GM18909 (cell line): ENCODE data around the gene CASR.

Experiments used
- ATAC-seq: cut with Tn5 transposase; IDR thresholded peaks from one replicate; pipeline ENCODE4 v1.9.1; 2021; ENCODE audit warnings: mild to moderate bottlenecking; ENCODE audit not compliant: unreplicated experiment, poor library complexity

Gene CASR

DNA sequence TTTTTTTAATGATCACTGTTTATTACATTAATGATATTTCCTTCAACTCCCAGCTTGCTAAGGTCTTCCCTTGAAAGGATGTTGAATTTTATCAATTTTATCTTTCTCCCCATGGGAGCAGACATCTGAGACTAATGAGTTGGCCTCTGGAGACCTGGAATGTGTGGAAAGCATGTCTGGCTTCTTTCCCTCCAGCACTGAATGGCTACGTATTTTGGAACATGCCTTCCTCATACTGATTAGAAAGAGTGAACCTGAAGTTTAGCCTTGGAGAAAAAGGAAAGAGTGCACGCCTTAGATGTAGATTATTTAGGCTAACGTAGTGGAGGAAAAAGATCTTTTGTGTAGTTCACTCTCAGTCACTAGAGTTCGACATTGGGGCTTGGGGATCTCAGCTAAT is 25.1 kb downstream of the CASR start:
- no peak for ATAC-seq

DNA sequence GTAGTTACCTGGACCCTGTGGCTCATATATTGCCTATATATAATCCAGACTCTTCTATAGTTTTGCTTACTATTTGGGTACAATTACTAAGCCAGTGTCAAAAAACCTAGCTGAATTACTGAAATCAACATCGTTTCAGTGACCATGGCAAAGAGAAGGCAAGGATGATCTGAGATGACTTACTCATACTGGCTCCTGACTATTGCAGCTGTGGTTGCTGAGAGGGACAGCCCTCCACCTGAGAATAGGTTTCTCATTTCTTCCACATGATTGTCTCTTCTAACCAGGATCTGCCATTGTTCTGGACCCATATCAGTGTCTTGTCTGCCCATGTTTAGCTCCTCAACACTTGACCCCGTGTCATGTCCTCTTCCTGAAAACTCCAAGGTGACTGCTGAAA is 30.2 kb downstream of the CASR start:
- ATAC-seq = no peak

DNA sequence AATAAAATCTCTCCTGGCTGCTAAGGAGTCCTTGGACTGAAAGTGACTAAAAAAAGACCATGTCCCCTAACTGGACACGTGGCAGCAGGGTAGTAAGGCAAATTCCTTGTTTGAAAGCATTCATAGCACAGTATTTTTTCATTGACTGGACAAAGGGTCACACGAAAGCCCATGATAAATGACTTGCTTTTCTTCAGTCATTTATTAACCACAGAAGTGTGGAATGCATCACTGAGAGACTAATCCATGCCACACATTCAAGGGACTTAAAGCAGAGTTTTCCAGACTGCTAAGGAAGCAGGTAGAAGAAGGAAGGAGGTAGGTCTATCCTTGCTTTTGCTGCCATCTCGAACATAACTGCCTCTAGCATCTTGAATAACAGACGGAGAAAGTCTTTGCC is 31.2 kb downstream of the CASR start:
- ATAC-seq = no peak

DNA sequence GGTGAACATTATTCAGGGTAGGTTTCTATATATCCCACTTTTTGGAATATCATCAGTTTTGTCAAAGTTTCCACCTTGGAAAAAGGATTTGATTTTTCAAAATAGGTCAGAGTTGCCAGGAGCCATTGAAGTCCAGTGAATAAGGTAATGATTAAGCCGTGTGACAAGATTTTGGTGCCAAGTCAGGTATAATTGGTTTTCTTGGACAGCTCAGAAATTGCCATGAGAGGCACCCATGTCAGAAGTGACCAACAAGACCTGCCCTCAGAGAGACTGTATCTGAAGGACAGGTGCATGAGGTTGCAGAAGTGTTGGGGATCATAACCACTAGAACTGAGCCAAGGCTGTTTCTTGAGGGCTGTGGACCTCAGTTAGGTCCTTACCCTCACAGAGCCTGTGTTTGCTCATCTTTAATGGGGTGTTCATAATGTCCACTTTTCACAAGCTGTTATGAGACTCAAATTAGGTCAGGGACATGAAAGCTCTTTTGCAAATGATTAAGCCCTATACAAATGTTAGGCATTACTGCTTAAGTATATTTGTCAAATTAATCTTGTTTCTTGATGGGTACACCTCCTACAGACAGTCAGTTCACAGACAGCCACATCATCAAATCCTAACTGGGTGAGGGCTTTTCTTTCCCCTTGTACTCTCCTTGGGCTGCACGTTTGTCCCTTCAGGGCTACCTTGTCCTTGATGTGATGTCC is 32.3 kb downstream of the CASR start:
- no peak for ATAC-seq

DNA sequence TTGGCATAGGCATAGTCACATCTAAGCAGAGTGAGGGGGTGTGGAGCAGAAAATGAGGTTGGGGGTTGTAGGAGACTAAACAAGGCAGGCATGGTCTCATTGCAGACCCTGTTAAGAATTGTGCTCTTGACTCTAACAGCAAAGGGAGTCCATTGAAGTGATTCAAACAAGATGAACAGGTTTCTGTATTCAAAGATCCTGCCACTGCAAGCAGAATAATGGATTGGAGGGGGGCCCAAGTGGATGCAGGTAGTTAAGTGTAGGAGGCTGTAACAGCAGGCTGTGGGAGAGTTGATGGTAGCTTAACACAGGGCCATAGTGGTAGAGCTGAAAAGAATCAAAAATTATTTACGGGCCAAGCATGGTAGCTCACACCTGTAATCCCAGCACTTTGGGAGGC is 34.4 kb downstream of the CASR start:
- ATAC-seq = no peak

DNA sequence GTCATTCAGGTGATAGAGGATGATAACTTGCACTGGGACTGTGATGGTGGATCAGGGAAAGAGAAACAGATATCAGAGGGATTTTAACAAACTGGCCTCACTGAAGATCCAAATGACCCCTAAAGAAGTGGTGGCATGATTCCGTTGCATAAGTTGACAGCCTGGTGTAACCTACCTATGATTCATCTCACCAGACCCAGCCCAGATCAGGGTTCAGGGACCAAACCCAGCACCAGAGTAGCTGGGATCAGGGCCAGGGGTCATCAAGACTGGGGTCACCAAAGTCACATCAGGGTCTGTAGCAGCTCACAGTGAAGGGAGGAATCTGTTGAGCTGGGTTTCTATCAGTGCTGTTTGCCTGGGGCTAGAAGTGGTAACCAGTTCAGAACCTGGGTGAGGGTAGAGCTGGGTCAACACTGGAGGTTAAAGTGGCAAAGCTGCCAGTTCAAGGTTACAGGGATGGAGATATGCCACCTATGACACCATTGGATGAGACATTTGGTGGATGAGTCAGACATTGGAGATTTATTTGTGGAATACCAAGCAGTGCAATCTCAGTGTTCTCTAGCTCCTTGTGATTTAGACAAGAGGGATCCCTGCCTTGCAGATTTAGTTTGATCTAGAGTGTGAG is 35.9 kb downstream of the CASR start:
- ATAC-seq = no peak

DNA sequence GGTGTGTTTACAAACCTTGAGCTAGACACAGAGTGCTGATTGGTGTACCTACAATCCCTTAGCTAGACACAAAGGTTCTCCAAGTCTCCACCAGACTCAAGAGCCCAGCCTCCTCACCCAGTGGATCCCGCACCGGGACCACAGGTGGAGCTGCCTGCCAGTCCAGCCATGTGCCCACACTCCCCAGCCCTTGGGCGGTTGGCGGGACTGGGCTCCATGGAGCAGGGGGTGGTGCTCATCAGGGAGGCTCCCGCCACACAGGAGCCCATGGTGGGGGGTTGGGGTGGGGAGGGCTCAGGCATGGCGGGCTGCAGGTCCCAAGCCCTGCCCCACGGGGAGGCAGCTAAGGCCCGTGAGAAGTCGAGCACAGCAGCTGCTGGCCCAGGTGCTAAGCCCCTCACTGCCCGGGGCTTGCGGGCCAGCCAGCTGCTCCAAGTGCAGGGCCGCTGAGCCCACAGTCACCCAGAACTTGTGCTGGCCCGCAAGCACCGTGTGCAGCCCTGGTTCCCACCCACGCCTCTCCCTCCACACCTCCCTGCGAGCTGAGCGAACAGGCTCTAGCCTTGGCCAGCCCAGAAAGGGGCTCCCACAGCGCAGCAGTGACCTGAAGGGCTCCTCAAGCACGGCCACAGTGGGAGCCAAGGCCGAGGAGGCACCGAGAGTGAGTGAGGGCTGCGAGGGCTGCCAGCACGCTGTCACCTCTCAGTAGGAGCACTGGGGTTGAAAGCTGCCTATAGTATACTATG is 43.7 kb downstream of the CASR start:
- ATAC-seq = no peak

DNA sequence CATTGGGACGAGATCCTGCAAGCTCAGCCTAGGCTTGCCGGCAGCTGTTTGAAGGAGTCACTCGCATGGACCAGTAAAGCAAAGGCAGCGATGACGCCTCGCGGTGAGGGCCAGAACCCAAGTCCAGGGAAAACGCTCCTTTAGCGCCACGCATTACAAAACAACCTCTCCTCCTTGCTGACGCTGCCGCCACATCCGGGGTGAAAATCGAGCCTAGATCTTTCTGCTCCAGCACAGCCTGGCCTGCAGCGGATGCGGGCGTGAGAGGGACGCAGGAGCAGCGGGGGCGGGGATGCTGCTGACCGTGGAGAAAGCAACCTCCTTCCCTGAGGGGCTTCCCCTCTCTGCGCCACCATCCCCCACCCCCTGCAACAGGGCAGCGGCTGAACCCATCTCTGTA is 46.7 kb downstream of the CASR start:
- no peak for ATAC-seq

DNA sequence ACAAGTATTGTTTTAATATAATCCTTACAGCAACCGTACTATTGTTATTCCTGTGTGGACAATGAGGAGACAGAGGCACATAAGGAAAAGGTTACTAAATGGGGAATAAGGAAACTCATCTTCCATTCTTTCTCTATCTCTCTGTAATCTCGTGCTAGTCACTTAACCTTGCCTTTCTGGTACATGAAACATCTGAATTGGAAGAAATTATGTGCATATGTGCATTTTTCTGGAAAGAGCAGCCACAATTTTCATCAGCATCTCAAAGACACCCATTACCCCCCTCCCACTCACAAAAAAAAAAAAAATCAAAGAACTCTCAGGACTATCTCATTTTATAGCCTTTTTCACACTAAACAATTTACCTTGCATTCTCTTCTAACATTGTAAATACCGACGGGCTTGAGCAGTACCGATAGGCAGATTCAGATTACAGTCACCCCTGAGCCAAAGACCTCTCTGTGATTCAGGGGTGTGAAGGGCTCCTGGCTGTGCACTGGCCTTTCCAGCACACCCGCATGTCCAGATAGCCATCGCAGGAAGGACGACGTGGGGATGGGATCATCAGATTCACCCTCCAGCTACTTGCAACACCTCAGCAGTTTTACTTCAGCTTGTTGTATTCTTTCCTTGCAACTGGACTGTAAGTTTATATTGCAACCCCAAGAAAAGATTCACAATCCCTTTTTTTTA is 48.1 kb downstream of the CASR start:
- no peak for ATAC-seq

DNA sequence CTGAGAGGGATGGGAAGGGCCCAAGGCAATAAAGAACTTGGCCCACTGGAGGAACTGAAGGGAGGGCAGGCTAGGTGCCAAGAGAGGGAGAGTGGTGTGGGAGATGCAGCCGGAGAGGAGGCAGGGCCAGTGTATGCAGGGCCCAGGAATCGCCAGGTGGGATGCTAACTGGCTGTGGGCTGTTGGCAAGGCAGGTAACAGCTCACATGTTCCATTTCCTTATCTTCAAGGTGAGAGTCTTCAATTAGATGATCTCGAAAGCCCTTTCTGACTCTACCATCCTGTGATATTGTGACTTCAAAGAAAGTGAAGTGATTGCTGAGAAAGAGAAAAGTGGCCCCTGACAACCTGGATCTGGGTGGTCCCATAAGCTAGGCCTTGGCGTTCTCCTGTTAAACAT is 49.0 kb downstream of the CASR start:
- ATAC-seq = no peak

DNA sequence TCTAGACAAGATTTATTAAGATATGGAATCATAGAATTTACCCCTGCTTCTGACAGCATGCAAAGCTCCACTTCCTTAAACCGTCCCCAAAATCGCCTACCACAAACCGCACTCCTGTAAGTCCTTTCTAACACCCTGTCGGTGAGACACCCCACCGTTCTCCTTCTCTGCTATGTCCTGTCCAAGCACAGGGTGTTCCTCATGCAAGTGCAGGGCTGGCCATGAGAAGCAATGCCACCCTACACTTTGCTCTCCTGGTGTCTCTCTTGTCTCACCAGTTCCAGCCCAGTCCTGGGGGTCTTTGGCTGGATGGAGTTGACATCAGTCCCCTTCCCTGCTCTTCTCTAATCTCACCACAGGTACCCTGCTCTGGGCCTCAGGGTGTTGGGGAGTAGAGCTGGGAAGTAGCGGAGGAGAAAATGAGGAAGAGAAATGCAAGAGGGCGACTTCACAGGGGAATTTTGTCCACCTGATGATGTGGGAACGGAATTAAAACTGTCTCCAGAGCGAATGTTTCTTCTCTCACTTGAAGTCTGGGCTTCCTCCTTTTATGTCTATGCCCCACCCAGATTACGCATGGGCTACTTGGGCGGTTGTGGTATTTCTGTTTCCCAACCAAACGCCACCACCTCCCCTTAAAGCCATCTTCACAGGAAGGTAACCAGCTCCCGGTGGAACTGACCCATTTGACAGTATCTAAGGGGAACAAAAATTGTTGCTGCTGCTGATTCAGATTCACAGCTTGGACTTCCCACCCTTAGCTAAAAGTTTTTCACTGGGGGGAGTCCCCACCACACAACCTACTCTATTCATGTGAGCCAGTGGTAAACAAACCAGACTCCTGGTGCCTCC is 49.9 kb downstream of the CASR start:
- ATAC-seq = peak; percentile 81

DNA sequence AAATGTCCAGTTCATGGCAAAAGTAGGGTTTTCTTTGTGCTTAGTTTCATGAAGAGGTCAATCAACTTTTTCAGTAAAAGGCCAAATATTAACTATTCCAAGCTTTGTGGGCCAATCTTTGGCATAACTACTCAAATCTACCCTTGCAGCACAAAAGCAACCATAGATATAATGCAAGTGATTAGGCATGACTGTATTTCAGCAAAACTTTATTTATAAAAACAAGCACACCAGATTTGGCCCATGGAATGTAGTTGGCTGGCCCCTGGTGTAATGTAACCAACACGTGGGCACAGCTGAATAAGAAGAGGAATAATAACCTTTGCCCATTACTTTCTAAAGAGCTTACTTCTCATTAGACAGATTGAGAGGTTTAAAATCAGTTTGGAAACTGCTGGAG is 50.6 kb downstream of the CASR start:
- ATAC-seq = no peak

DNA sequence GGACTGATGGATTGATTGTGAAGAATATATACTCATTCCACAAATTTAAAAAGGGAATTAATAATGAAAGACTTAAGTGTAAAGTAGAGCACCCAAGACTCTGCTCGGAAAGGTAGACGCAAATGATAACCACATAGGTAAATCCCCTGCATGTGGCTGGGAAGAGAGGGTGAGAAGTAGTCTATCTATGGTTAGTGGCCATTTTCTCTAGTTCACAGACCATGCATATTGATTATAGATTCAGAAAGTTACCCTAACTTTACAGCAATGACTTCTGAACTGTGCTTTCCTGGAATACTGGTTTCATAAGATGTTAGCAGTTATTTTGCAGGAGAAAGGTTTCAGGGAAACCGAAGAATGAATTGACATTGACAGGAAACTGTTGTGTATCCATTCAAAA is 51.7 kb downstream of the CASR start:
- ATAC-seq = peak; percentile 45

DNA sequence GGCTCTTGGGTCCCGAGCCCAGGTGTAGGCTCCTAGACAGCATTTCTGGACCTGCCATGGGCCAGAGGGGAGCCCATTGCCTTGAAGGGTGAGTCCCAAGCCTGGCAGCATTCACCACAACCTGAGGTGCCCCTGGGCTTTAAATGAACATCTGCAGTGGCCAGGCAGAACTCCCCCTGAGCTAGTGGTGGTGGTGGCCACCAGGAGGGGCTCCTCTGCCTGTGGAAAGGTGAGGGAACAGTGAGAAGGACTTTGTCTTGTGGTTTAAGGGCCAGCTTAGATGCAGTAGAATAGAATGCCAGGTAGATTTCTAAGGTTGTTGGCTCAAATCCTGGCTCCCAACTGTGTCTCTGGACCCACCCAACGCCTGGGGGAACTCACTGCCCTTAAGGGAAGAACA is 55.6 kb downstream of the CASR start:
- ATAC-seq = no peak

DNA sequence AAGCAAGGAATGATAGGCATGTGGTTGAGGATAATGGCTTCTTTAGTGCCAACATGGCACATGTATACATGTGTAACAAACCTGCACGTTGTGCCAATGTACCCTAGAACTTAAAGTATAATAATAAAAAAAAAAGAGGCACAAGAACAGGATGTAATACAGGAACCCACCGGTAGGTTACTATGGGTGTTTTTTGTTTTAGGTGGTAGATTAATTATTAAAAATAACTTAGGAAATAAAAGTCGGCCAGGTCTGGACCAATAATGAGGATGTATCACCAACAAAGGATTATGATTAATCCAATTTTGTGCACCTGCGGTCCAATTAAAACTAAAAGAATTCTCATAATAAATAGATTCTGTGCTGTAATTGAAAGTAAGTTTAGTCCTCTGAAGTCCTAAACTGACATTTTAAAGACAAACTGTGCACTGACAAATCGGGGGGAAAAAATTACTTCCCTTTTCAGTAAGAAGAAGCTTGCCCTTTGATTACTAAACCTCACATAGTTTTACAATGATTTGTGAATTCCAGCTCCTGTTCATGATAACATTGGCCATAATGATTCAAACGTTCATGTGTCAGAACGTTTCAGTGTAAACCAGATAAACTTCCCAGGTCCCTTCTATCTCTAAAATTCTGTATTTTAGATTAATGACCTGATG is 62.2 kb downstream of the CASR start:
- ATAC-seq = peak; percentile 48

DNA sequence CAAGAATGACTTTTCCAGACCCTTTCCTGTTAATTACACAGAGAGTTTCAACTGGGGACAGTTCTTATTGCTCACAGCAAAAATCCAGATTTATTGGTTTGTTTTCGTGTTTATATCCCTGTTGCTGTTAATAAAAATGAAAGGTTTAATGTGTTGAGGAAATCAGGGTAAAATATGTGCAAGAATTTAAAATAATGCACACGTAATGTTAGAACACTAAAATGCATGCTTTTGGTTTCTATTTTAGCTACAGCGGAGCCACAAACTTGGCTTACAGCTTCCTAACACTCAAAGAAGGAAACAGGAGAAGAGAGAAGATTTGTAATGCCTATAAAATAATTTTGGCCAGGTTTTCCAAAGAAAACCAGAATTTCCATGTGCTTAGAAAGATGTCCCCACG is 62.7 kb downstream of the CASR start:
- ATAC-seq = no peak

DNA sequence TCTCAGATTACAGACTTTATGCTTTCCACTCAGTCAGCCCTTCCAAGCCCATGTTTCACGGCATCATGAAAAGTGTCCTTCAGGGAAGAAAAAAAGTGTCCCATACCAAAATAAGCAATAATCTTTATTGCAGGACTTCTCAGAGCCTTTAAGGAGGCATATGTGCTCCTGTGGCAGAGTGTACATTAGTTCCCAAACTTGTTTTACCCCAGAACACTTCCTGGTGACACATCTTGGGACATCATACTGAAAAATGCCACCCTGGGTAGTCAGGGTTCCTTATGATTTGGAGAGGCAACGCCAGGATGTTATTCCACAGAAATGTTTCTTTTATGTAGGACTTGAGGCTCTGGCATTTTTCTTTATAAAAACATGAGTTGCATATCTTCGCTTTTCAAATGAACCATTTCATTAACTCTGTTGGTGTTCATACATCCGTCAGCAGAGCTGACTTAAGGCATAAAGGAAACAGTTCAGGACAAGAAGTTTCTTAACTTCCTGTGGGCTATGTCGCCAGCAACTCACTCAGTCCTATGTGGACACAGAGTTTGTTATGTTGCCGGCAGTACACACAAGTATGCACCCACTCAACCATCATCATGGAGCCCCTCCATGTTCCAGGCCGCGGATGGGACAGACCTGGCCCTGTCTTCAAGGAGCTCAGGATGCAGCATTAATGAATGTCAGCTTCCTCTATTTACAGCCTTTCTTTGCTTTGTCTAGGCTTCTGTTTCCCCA is 63.8 kb downstream of the CASR start:
- ATAC-seq = peak; percentile 24

DNA sequence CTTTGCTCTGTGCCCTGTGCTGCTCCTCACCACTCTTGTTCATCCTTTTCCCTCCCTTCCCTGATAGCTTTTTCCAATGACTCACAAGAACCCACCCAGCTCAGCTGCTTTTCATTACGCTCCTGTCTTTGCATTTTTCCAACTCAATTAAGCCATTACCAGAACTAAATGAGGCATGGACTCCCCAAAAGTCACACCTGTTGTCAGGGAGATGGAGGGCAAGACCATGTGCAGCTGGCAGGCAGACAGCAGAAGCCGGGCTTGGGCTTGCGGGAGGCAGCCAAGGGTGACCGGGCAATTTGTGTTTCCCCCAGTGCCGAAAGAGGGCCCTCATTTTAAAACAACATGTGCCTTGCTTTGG is 64.3 kb downstream of the CASR start:
- ATAC-seq = peak; percentile 61

DNA sequence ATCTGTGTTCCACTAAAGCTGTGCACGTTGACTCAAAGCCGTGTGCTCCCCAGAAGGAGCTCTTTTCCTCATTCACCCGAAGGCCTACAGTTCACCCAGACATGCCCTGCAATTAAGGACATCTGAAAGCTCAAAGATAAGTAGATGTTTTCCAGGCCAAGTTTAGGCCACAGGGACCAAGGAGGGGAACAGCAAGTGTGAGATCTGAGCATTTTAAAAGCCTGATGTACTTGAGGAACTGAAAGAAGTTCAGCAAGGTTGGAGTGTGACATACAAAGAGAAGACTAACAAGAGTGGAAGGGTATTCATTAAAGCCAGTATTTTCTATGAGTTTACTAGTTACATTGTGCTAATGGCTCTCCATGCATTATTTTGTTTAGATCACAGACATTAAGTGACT is 68.0 kb downstream of the CASR start:
- ATAC-seq = no peak
